GM12872 (cell line): Measurements from ENCODE around the gene CNOT11.

Experiments
- TF ChIP-seq, protein P1 (sequence below): IDR thresholded peaks from 3 replicates; pipeline ENCODE4 v1.5.1; 2011; ENCODE audit warnings: low read depth, mild to moderate bottlenecking, low read length, moderate library complexity; ENCODE audit not compliant: insufficient read depth

CNOT11 gene

DNA sequence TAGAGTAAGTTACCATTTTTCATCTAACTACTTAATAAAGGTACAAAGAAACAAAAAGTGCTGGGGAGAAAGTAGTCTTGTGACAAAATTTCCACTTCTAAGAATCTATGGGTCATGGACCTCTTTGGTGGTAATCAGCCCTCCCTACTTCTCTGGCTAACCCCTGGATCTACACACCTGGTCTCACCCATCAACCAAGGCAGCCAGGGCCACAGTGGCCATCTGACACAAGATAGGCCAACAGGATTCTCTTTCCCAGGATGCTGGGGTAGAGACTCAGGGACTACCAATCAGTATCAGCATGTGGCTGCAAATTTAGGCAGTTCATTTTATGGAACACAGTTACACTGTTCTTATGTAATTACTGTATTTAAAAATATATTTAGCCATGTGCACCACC is 38.0 kb downstream of the CNOT11 start:
- TF ChIP-seq, protein P1, sequence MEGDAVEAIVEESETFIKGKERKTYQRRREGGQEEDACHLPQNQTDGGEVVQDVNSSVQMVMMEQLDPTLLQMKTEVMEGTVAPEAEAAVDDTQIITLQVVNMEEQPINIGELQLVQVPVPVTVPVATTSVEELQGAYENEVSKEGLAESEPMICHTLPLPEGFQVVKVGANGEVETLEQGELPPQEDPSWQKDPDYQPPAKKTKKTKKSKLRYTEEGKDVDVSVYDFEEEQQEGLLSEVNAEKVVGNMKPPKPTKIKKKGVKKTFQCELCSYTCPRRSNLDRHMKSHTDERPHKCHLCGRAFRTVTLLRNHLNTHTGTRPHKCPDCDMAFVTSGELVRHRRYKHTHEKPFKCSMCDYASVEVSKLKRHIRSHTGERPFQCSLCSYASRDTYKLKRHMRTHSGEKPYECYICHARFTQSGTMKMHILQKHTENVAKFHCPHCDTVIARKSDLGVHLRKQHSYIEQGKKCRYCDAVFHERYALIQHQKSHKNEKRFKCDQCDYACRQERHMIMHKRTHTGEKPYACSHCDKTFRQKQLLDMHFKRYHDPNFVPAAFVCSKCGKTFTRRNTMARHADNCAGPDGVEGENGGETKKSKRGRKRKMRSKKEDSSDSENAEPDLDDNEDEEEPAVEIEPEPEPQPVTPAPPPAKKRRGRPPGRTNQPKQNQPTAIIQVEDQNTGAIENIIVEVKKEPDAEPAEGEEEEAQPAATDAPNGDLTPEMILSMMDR = no peak

GRCh38 chr2:101291973-101292372 is 39.3 kb downstream of the CNOT11 start:
- TF ChIP-seq, protein P1 = no peak

DNA sequence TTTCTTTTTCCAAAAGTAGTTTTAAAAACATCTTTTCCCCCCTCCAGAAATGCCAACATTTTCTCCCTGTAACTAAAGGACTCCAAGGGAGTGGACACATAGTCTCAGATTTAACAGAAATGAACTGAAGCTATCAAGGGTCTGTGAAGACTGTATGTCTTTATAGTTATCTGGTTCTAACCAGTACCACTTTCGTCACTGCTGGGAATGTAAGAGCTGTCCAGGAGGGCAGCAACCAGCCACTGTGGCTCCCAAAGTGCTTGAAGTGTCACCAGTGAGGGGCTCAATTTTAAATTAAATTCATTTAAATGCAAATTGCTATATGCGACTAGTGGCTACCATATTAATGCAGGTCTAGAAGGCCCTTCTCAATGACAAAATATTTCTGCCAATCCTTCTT is 40.9 kb downstream of the CNOT11 start:
- TF ChIP-seq, protein P1 = no peak

- TF ChIP-seq, protein P1 = no peak
Measured at GRCh38 chr2:101294861-101295260, 42.2 kb downstream of the CNOT11 start.

DNA sequence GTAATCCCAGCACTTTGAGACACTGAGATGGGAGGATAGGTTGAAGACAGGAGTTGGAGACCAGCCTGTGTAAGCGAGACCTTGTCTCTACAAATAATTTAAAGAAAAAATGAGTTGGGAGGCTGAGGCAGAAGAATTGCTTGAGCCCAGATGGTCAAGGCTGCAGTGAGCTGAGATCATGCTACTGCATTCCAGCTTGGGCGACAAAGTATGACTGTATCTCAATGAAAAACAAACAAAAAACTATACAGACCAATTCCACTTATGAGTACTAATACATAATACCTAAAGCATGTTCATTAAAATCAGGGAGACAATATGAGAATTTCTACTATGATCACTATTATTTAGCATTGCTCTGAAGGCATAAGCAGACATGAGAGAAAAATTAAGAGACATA is 43.2 kb downstream of the CNOT11 start:
- TF ChIP-seq, protein P1 = no peak

GRCh38 chr2:101296371-101296770 is 43.7 kb downstream of the CNOT11 start:
- TF ChIP-seq, protein P1 = no peak

DNA sequence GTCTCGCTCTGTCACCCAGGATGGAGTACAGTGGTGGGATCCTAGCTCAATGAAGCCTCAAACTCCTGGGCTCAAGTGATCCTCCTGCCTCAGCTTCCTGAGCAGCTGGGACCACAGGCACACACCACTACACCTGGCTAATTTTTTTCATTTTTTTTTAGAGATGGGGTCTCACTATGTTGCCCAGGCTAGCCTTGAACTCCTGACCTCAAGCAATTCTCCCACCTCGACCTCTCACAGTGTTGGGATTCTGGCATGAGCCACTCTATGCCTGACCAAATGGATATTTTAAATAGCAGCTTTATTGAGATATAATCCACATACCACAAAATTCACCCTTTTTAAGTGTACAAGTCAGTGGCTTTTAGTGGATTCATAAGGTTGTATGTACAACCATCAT is 44.7 kb downstream of the CNOT11 start:
- TF ChIP-seq, protein P1 = no peak

GRCh38 chr2:101299604-101300003 is 46.9 kb downstream of the CNOT11 start:
- TF ChIP-seq, protein P1 = no peak
